ENCODE results near the gene PCYT1A.

DNA sequence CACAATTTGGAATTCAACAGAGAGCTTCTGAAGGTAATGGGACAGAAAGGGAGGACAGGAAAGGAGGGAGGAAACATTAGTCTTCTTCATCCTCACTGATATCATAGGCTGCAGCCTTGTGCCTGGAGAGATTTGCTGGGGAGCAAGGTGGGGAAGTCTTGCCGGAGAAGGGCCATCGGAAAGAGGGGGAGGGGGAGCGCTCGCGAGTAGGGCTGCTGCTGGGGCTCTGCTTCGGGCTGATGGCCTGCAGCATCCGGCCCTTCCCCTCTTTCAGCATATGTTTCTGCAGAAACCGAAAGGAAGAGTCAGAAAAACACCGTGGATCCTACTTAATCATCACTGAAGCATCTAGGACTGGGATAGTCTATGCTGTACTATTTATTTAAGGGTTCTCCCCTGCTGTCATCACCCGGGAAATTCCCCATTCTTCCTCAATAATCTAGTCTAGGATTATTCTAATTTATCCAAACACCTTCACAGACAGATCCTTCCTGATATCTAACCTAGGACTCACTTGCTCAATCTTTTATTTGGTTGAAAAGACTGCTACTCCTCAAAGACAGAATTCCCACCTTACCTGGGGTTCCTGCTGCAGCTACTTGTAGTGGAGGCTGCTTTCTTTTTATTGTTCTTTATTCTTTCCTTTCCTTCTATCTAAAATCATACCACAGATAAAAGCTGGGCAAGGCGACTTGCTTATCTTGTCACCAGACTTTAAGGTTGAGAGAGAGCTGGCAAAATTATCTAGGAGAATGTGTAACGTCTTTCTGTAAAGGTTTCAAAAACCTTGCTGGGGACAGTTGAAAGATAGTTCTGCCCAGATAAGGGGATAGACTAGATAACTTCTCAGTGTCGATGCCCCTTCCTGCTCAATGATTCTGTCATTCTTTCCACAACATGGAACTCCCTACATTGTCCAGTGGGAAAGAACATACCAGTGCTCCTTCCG lies 48.6 kb downstream of the PCYT1A start:
- no peak for TF ChIP-seq EZH2phosphoT487 (IDR thresholded peaks at IDR 0.05; ENCODE audit: low read length)
- TF ChIP-seq, protein P1, sequence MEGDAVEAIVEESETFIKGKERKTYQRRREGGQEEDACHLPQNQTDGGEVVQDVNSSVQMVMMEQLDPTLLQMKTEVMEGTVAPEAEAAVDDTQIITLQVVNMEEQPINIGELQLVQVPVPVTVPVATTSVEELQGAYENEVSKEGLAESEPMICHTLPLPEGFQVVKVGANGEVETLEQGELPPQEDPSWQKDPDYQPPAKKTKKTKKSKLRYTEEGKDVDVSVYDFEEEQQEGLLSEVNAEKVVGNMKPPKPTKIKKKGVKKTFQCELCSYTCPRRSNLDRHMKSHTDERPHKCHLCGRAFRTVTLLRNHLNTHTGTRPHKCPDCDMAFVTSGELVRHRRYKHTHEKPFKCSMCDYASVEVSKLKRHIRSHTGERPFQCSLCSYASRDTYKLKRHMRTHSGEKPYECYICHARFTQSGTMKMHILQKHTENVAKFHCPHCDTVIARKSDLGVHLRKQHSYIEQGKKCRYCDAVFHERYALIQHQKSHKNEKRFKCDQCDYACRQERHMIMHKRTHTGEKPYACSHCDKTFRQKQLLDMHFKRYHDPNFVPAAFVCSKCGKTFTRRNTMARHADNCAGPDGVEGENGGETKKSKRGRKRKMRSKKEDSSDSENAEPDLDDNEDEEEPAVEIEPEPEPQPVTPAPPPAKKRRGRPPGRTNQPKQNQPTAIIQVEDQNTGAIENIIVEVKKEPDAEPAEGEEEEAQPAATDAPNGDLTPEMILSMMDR (IDR thresholded peaks at IDR 0.05; ENCODE audit: low read length), result no peak

Measured in MM.1S (cell line).